Measurements from ENCODE around the gene ADCY4. TPM values are rescaled to one million over a fixed set of nuclear protein-coding genes. Genes with fewer than 3 reads are reported as not detected.

ADCY4 gene
- total and polyA plus RNA-seq, 2 of the 8 experiments (the other 6 are each of a cell fraction or from before 2014, with no cell fraction given) = 0.27 to 0.35 TPM

- H2BK20ac ChIP-seq (ENCODE audit: low read length) = no peak overlapping the region
Measured at GRCh38 chr14:24279301-24280186, 55.3 kb downstream of the ADCY4 start.

More at GRCh38 chr14:24279301-24280186, 55.3 kb downstream of the ADCY4 start:
- Histone ChIP-seq H3K79me1 (ENCODE audit: low read depth, low read length) (no peaks in the 10 kb centered on the region; the same call in 1 of the 2 replicates), H2BK120ac (replicated peaks; ENCODE audit: low read depth, low read length) (no peak overlapping the region), H3K9ac (replicated peaks in 1 of 4; ENCODE audit: extremely low read depth in 1 of 4, low read depth in 3 of 4, low read length in 3 of 4) (no peak overlapping the region; a peak in 1 of 7 replicates), H3K18ac (ENCODE audit: extremely low read depth, low read length) (no peak overlapping the region), H3K4me3 (ENCODE audit: extremely low read depth in 1 of 4, insufficient read depth in 2 of 4, low read depth in 3 of 4, low read length in 4 of 4) (no peak overlapping the region), H2BK15ac (ENCODE audit: low read length) (no peak overlapping the region), H3K4ac (replicated peaks; ENCODE audit: insufficient read length, low read depth, low read length) (no peak overlapping the region), H3K4me2 (ENCODE audit: insufficient read depth in 1 of 2, low read depth in 2 of 2, low read length in 2 of 2) (no peak overlapping the region), H2AK5ac (ENCODE audit: low read depth, low read length) (no peak overlapping the region), H4K20me1 (replicated peaks in 1 of 2; ENCODE audit: control insufficient read depth in 1 of 2, insufficient read depth in 2 of 2, low read length in 2 of 2) (peaks cover 0 to 3% of the 10 kb centered on the region in 2 experiments), H3K9me3 (ENCODE audit: insufficient read depth in 2 of 2, low read depth in 1 of 2, low read length in 1 of 2) (no peaks in the 10 kb centered on the region), H3K4me1 (replicated peaks in 1 of 4; ENCODE audit: control insufficient read depth in 3 of 4, insufficient read depth in 4 of 4, low read length in 3 of 4) (no peaks in the 10 kb centered on the region), H3K14ac (ENCODE audit: insufficient read length) (no peak overlapping the region), H2BK12ac (ENCODE audit: low read depth, low read length) (no peak overlapping the region), H2BK5ac (ENCODE audit: low read depth, low read length) (no peak overlapping the region), H3K56ac (replicated peaks; ENCODE audit: insufficient read length, low read depth, low read length) (no peak overlapping the region), H3K36me3 (ENCODE audit: control insufficient read depth in 2 of 4, insufficient read depth in 4 of 4, low read length in 3 of 4) (no peaks in the 10 kb centered on the region), H4K5ac (ENCODE audit: insufficient read length, low read depth, low read length) (no peak overlapping the region), H3K23ac (ENCODE audit: insufficient read length) (no peak overlapping the region), H3K79me2 (ENCODE audit: control insufficient read depth in 1 of 2, insufficient read depth in 2 of 2, low read length in 2 of 2) (no peaks in the 10 kb centered on the region), H2AFZ (ENCODE audit: low read length) (no peak overlapping the region), H3K27ac (ENCODE audit: low read depth, low read length) (no peak overlapping the region), H4K91ac (replicated peaks; ENCODE audit: insufficient read length, low read length) (no peak overlapping the region), H3K27me3 (replicated peaks in 1 of 4; ENCODE audit: control insufficient read depth in 3 of 4, extremely low read depth in 1 of 4, insufficient read depth in 3 of 4, low read length in 3 of 4) (no peaks in the 10 kb centered on the region), H3K23me2 (ENCODE audit: low read depth, low read length) (no peaks in the 10 kb centered on the region), H4K8ac (ENCODE audit: extremely low read depth, insufficient read depth, low read length) (no peak overlapping the region)
- TF ChIP-seq RAD21 (IDR thresholded peaks at IDR 0.05 in 1 of 2, conservative IDR thresholded peaks at IDR 0.05 in 1 of 2; ENCODE audit: low read depth in 2 of 2, low read length in 2 of 2) (peak; percentile 10 to 28; a peak in 2 of 4 replicates), TCF12 (IDR thresholded peaks at IDR 0.05; ENCODE audit: low read depth, low read length) (no peak), CTCF (IDR thresholded peaks at IDR 0.05; ENCODE audit: control extremely low read depth in 1 of 3, insufficient read depth in 1 of 3, low read depth in 1 of 3, low read length in 3 of 3) (peak; percentile 27 to 52 (median 51); a peak in 2 of 4 replicates)
- POLR2A ChIA-PET (ENCODE audit: partially characterized antibody) = interaction anchor here (0.9 to 3.5 kb wide), 7 partner anchors 8 to 103 kb away, joined by 3 to 25 read pairs (median 4); partner anchors contain the start of genes CHMP4A and RABGGTA
- DNase-seq (ENCODE audit: low read depth in 1 of 2, low spot score in 2 of 2) (no peak), FAIRE-seq (no peak)
- WGBS, 2 experiments (ENCODE audit: extremely low coverage in 1 of 2, insufficient coverage in 1 of 2, insufficient read length in 1 of 2, insufficient replicate concordance in 2 of 2, low coverage in 1 of 2, low lambda C conversion rate in 2 of 2, missing lambda C conversion rate in 1 of 2) = 80% methylated on average over 11 of the region's 11 CpGs; no CpG with 5 or more reads in 1 of the 2 experiments
- CTCF ChIA-PET (ENCODE audit: partially characterized antibody) = interaction anchor here (0.7 to 11.5 kb wide), 12 partner anchors 8 to 152 kb away, joined by 3 to 137 read pairs (median 8); partner anchors contain the start of genes CIDEB, DHRS1, LTB4R2 and NOP9
